H4 (cell line): ENCODE measurements around the gene ZHX3. TPM values are rescaled to one million over a fixed set of nuclear protein-coding genes. Genes with fewer than 3 reads are reported as not detected.

Experiments
- DNase-seq: peaks from one replicate; pipeline ENCODE4 v3.0.0-alpha.2; 2015; ENCODE audit warnings: low spot score
- total RNA-seq: library from RNA; depleted of rRNA; stranded (reverse); fragments of >200 nt; shearing (Covaris generic); gene quantifications from 2 replicates; pipeline ENCODE4 v1.2.3, GENCODE V29; 2014

ZHX3 gene
- total RNA-seq, 1 experiment from 2014 or later, result 7.6 TPM

DNA sequence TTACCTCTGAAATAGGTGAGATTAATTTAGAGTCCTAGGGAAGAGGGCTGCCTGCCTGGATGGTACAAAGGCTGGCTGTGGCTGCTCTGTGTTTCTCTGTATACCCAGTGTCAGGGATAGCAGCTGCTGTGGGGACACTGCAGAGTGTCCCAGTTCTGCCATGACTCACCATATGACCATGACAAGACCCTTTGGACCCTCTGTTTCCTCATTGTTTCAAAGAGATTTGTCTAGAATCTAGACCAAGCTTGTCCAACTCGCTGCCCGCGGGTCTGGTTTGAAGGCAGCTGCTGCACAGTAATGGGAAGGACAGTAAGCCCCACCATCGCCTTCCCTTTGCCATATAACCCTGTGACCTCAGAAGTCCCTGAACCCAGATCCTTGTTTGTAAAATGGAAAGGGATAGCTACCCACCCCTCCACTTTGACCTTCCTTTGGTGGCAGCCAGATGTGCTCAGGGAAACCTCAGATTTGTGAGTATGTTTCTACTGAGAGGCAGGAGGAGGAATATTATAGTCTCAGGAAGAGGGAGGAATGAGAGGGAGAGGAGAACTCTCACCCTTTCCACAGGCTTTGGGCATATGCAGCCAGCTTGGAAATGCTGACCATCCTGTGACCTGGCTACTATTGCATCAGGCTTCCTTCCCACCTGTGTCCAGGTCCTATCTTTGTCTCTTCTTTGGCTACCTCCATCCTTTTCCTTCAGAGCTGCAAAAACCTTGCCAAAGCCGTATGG, 166.2 kb downstream of the ZHX3 start:
- DNase-seq, result no peak

DNA sequence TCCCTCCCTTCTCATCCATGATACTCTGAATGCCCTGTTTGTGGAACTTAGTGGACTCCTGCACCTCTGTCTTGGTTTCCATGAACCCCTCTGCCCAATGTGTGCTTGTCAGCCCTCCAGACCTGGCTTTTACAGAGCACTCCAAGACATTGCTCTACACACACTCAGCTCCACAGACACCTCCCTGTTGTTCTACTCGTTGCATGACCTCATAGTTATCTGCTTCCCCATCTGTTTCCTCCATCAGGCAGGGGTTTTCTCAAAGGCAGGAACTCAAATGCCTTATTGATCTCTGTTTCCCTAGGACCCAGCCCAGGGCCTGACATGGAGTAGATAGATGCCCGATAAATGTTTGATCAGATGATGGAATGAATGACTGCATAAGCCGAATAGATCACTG, 166.9 kb downstream of the ZHX3 start:
- no peak for DNase-seq

DNA sequence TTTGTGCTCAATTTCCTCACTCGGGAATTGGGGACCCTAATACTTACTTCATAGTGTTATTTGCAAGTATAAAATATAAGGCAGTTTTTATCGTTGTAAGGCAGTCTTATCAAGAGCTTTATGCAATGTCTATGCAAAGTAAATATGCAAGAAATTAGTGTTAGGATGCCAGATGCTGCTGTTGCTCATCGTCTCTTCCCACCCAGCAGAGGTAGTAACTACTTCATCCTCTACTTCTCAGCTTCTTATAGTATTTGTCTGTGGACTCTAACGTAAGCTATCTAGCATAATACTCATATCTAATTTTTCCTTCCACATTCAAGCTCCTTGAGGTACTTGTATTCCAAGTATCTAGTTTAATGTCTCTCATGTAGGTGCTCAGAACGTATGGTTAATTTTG, 168.6 kb downstream of the ZHX3 start:
- DNase-seq, result no peak

DNA sequence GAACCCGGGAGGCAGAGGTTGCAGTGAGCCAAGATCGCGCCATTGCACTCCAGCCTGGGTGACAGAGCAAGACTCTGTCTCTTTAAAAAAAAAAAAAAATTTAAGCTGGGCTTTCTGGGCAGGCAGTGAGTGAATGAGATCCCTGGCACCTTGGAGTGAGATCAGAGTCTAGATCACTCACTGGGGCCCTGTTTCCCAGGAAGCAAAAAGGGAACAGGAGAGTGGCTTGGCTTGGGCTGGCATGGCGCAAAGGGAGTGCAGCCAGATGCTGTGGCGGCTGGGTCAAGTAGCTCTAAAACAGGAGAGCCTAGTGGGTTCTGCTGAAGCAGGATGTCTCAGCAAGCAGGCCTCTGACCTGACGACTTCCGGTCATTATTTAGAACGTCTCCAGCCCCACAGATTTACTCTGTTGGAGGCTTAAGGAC, 169.8 kb downstream of the ZHX3 start:
- DNase-seq, result no peak

DNA sequence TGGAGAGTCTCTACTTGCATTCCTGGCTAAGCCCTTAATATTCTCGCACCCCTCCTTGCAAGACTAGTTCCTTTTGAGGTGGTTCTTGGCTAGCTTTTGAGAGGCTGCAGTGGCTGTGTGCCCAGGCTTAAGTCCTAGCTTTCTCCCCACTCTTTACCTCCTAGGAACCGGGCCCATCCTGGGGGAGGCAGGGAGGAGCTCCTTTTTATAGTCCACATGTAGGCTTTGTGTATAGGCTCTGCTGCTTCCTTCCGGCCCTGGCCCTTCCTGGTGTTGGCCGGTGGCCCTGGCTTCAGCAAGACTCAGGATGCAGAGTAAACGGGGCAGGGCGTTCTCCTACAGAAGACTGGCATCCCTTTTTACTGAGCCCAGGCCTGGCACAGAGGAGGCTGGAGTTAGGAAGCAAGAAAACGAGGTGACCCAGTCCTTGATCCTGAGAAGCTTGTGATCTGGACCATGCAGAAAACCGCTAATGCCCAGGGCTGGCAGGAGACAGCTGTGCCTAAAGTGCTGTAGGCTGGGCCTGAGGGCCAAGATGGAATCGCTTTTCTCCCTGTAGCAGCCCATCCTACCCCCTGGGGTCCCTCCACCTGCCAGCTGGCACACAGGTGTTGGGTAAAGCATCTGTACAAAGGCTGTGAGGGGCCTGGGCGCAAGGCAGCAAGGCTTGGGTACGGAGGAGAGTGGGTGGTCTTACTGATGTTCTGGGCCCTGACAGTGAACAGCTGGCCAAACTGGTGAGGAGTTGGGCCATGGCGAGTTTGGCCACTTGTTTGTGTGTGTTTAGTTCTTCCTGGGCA, 171.5 kb downstream of the ZHX3 start:
- DNase-seq, result no peak

DNA sequence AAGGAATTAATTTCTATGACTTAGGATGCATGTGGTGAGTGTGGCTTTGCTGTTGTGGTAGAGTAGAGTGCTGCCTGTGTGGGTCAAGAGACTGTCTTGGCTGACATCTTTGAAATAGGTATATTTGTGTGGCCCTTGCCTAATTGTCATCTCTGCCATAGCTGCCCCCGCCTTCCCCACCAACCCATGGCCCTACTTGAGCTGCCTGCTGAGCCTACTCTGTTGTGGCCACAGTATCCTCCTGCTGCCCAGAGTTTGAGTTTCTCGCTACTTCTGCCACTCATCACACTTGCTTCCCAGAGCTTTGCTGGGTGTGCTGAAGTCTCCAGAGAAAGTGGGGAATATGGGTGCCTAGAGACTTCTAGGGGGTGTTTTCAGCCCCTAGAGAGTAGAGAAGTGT, 172.2 kb downstream of the ZHX3 start:
- DNase-seq, result no peak

DNA sequence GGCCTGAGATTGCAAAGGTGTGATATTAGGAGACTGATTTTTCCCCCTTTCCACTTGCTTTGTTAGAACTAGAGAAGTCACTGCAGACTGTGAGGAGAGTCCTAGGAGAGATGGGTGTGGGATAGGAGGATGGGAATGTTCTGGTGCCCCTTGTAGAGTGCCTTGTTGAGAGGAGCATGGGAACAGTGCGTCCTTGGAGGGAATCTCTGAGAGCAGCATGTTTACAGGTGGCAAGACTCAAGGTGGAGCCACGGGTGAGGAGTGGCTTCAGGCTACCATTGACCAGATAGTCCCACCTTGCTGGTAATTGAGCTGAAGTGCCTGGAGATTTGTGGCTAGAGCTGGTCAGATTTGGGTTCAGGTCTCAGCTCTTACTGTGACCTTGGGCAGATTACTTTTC, 174.2 kb downstream of the ZHX3 start:
- no peak for DNase-seq

DNA sequence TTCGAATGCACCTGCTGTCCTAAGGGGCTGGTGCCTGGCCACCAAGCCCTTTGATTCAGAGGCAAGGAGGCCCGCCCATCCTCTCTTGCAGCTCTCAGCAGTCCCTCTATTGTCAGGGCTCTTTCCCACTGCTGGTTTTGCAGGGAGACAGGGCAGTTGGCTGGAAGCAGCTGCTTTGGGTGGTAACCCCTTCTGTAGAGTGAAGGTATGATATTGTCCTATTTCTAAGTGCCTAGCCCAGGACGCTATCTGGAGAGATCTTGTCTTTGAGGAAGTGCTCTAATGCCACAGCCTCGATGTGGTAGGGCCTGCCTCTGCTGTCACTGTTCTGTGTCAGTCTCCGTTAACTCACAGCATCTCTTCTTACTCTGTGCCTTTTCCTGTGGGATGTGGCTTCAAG, 174.6 kb downstream of the ZHX3 start:
- no peak for DNase-seq

DNA sequence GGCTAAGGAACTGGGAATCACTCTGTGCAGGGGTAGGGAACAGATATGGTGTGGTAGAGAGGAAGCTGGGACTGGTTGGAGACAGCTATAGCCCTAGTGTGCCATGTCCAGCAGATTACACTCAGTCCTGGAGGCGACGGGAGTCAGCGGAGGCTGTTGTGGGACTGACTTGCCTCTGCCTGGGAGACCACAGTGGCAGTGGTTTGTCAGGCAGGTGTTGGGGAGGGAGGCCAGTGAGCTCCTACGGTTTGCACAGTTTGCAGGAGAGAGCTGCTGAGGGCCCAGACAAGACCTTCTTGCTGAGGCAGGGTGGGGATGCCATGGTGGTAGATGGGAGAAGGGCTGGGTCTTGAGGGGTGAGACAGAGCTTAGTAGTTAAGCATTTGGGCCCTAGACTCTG, 175.3 kb downstream of the ZHX3 start:
- DNase-seq, result no peak

DNA sequence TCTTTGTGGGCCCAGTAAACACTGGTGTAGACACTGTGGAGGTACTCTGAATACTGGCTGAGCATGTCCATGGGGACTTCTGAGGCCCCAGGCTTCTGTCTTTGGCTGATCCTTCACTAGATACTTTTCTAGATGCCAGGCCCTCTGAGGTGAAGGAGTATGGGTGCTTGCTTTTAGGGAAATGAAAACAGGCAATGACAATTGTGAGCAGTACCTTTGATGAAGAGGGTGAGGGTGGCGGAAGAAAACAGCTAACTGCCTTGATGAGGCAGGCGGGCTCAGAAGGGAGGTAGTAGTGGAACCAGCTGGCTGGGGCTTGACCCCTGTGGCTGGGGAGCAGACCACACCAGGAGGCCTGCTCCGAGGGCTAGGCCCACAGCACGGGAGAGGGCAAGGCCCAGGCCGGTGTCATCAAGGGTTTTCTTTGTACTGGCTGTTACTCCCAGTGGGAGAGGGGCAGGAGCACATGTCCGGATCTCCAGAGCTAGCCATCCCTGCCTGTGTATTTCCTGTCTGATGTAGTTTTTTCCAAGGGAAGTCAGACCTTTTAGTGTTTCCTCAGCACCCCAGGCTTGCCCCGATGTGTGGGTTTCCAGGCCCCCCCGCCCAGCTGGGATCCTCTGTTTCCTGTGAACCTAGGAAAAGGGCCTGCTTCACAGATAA, 176.2 kb downstream of the ZHX3 start:
- DNase-seq, result no peak

DNA sequence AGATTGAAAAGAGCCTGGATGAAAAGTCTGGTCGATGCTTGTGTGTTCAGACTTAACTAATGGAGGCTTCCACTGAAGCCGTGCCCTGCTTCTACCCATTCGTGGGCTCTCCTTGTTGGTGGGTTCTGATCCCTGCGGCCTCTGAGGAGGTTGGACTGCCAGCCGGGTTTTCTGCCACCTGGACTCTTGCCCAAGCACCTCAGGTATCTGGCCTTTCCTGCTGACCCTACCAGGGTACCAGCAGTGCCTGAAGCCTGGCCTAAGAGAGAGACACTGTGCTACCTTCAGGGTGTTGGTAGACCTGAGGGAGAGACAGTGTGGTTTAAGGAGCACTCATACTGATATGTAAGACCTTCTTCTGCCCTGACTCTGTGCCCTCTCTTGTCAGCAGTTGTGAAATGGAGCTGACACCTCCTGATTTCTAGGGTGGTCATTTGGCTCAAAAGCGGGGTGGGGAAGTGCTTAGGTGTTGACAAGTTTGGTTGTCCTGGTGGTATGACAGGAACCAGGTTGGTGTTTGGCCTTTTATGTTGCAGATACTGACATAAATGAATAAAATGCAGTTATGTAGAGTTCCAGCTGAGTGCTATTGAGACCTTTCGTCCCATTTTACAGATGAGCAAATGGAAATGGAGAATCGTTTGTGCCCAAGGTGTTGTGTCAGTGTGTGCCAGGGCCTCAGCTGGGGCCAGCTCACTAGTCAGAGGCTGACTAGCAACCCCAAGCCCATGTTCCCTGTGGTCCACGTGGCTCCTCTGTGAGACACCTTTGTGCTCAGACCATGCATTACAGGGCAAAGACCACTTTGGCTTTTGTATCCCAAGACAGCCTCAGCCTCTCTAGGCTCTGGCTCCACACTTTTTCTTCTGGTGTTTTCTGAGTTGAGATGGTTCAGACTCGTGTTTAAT, 177.1 kb downstream of the ZHX3 start:
- DNase-seq, result no peak

DNA sequence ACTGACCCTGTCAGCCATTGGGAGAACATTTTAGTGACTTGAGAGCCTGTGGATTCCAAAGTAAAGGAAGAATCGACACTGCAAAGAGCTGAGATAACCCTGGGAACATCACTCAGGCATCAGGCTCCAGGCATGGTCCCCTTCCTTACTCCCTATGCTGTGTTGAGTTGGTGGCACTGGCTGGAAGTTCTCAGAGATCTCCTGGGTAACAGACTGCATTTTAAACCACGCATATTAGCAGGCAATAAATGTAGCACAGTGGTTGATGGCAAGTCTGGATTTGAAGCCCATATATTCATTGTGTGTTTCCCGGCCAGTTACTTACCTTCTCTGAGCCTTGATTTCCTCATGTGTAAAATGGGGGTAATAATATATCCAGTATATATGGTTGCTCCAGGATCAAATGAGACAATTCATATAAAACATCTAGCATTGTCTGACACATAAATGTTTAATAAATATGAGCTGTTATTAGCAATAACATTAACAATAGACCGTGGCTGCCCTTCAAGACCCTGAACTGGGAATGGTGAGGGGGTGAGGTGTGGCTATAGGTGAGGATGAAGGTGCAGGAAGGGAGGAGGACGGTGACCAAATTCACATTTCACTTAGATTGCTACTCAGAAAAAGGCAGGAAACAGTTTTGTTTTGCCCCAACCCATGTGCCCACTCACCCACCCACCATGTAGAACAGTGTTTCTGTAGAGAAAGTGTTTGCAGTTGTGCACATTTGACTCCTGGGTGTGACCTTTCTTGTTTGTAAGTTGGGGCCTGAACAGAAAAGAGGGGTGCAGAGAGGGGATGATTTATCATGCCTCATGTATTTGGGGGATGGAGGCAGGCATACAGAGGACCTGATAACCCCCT, 178.1 kb downstream of the ZHX3 start:
- DNase-seq, result no peak

DNA sequence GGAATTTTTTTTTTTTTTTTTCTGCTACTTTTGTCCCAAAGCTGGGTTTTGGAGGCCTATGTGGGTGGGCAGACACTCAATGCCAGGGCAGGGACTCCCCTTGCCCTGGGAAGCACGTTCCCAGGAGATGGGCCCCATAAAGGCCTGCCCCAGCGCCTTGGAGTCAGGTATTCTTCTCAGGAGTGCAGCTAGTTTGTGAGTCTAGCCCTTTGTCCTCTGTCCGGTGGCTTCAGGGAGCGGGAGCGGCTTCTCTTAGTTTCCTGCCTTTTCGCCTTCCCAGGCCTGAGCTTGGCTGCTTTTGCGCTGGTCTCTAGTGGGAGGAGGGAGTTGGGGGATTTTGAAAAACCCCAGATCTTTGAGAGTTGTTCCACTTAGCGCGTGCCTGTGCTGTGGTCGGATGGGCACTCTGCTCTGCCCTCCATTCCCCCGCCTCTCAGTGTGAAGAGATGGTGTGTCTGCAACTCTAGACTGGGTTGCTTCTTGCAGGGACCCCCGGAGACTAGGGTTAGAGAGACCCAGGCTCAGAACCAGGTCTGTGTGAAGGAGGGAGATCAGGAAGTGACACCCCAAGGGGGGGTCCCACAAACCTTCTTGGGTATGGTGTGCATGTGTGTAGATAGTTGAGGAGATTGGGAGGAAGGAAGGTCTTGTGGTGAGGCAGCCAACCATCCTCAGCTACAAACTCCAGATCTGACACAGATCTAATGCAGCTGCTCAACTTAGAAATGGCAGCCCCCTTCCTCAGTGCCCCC, 178.9 kb downstream of the ZHX3 start:
- DNase-seq, result no peak

DNA sequence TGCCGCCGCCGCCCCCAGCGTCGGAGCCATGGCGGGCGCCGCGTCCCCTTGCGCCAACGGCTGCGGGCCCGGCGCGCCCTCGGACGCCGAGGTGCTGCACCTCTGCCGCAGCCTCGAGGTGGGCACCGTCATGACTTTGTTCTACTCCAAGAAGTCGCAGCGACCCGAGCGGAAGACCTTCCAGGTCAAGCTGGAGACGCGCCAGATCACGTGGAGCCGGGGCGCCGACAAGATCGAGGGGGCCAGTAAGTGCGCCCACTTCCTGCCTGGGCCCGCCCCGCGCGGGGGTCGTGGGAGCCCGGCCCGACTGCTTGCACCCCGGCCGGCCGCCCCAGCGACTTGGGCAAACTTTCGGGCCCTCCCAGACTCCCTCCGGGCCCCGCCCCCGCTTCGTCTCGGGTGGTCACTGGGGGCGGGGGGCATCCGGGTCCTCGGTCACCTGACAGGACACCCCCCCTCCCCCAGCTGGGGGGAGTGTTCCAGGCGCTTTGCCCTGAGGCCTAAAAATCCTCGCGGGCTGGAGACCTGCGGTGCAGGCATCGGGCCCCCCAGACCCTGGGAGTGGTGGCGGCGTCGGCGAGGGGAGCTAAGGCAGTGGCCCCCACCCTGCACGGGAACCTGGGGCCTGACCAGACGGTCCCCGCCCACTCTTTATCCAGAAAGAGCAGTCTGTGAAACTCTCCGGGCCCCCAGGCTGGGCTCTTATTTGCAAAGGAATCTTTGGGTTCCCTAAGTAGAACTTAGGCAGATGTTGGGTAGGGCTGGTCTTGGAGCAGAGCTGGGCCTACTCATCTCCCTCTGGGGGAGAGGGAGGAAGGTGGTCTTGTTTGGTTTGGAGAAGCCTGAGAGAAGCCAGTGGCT, 179.7 kb downstream of the ZHX3 start:
- DNase-seq, result peak; percentile 48

DNA sequence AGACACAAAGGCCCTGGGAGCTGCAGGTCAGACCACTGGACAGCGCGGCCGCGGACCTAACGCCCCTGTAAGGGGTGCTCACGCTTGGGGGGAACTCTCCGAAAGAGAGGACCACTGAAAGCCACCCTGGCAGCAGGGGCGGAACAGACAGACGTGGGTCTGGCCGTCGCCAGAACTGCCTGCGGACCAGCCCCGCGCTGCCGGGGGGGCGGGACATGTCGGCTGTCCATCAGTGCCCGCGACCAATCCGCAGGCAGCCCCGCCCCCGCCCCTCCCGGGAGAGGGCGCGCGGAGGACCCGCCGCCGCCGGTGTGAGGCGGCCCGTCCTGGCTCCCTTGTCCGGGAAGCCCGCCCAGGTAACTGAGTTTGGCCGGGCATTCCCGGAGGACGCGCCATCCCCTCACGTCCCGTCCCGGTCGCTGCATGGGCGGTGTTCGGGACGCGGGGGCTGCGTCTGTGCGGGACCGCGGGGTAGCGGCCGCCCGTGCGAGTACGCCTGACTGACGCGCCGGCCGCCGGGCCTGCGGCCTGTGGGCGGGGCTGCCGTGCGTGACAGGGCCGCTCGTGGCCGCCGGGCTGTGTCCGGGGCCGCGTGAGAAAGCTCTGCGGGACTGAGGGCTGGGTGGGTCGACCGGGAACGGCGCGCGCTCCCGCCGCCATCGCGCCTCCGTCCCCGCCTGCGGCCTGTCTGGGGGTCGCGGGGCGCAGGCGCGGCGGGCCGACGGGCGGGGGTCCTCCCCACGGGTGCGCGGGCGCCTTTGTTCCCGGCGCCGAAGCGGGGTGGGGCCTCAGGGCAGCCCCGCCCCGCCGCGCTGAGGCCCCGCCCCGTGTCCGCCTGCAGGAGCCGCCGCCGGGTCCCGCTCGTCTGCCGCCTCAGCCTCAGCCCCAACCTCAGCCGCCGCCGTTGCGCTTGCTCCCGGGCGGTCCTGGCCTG, 180.6 kb downstream of the ZHX3 start, which contains the start of gene PLCG1:
PLCG1 (plus strand) TSS at position 864 of the 934 bp plus-strand sequence. CDS start 99 bp downstream, outside the sequence.
- DNase-seq, result peak; percentile 52

DNA sequence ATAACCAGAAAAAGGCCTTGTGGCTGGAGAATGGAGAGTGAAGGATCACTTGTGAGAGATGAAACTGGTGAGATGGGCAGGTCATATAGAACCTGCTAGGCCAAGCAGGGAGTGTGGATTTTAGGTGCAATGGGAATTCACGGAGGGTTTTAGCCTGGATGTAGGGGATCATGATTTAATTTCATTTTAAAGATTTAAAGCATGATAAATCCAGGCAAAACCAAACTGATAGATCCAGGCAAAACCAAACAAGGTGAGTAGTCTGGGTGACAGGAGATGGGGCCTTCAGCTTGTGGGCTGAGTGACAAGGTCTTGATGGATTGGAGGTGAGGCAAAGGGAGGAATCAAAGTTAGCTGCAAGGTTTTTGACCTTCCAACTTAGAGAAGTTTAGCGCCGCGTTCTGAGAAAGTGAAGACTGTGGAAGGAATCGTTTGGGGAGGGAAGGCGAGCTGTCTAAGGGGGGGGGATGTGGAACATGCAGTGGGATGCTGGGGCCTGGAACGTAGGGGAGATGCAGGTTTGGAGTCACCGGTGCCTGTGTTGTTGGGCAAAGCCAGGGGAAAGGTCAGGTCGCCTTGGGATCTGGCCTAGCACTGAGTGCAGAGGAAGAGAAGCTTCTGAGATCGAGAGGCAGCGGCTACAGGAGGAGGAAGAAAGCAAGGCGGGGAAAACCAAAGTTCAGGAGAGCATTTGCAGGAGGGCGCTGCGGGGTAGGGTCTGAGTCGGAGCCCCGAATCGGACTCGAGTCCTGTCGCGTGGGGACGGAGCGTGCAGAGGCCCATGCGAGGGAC, 181.4 kb downstream of the ZHX3 start:
- DNase-seq, result no peak
